Left renal pelvis (tissue), 4 donors: ENCODE results near the gene HS6ST1. TPM values are rescaled to one million over a fixed set of nuclear protein-coding genes. Genes with fewer than 3 reads are reported as not detected.

Experiments used
- DNase-seq, 4 donors: peaks; one replicate each; pipeline ENCODE4 v3.0.0-alpha.2; 2013; ENCODE audit warnings: low read depth in 4 of 4, low spot score in 3 of 4
- polyA plus RNA-seq, 4 donors: library from polyadenylated mRNA; unstranded; fragments of 120-200 nt; gene quantifications; one replicate each; pipeline ENCODE4 v1.2.1, GENCODE V29; 2013; ENCODE audit not compliant: insufficient read length in 4 of 4

HS6ST1 gene
- polyA plus RNA-seq, 4 donors: 51.6 to 108 (median 77.2) TPM

DNA sequence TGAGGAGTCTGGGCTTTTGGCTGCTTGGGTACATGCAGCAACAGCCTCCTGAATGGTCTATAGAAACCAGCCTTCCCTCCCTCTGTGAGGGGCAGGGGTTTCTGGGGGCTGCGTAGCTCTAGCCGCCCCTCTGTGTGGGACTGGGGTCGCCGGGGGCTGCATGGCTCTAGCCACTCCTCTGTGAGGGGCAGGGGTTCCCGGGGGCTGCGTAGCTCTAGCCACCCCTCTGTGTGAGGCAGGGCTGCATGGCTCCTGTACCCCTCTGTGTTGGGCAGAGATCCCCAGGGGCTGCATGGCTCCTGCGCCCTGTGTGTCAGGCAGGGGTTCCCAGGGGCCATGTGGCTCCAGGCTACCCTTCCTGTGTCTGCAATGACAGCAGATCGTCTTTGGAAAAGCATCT, 17.6 kb downstream of the HS6ST1 start:
- DNase-seq: no peak

DNA sequence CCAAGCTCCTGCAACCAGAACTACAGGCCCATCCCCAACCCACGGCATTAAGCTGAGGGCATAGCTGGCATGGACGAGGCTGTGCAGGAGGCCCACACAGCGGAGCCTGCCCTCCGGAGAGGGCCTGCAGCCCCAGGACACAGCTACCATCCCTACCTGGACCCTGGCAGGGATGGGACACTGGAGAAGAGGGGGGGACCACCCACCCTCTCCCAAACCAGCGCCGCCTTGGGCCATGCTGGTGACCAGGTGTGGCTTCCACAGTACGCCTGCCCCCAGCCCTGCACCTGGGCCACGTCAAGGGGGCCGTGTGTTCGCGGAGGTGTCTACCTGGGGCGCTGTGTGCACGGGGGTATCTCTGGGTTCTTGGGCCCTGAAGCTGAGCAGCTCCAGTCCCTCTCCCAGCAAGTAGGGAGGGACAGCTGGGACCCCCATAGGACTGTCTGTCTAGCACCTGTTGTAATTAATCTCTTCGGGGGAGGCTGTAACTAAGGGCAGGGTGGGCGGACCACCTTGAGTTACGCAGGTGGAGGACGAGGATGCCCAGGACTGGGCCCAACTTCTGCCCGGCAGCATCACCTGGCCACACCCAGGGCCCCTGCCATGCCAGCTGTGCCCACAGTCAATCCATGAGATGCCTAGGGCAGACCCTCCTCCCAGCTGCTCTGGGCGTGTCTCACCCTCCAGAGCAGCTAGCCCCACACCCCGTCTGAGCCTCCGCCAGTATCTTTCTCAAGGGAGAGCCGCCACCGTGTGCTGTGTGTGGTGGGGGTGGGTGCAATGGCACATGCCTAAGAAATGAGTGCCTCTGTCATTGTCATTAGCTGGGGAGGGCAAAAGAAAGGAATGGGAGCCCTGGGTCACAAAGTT, 18.3 kb downstream of the HS6ST1 start:
- DNase-seq: no peak

DNA sequence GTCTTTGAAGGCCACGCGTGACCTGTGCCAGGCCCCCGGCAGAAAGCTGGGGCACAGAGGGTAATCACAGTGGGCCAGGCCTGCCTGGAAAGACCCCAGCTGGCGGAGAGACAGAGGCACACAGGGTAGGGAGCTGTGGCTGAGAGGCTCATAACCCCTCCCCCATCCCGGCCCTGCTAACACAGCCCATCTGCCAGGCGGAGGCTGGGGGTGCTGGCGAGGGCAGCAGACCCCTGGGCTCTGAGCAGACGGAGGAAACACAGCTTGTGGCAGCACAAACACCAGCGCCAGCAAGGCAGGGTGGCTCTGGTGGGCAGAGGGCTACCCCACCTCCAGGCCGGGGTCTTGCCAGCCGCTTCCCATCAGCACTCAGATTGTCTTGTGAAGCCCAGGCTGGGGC, 19.0 kb downstream of the HS6ST1 start:
- no peak for DNase-seq

DNA sequence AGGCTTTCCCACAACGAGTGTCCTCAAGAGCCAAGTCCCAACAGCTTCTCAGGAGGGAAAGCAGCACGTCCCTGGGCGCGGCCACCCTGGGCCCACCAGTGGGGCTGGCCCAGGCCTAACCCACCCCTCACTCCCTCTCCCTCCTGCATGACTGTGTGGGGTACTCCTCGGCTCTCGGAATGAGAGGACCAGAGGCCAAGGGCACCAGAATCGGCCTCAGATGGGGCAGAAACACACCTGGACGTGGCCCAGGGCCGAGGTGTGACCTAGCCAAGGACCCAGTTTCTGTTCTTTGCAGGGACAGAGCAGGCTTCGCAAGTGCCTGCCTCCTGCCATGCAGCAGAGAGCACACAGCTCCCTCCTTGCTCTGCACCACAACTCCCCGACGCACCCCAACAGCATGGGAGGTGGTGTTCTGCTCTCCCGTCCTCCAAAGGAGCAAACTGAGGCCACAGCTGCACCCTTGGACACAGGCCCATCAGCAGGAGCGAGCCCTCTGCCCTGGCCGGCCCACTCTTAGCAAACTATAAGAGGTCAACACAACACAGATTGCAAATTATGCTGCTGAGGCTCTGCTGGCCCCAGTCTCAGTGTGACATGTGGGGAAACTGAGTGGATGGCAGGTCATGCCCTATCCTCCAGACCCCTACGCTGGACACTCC, 19.7 kb downstream of the HS6ST1 start:
- no peak for DNase-seq

DNA sequence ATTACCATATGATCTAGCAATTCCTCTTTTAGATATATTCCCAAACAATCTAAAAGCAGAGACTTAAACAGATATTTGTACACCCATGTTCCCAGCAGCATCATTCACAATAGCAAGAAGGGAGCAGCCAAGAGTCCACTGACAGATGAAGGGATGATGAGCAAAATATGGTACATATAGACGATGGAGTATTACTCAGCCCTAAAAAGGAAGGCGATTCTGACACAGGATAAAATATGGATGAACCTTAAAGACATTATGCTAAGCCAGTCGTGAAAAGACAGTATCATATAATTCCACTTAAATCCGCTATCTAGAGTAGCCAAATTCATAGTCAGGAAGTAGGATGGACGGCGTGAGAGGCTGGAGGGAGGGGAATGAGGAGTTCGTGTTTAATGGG, 20.4 kb downstream of the HS6ST1 start:
- no peak for DNase-seq

DNA sequence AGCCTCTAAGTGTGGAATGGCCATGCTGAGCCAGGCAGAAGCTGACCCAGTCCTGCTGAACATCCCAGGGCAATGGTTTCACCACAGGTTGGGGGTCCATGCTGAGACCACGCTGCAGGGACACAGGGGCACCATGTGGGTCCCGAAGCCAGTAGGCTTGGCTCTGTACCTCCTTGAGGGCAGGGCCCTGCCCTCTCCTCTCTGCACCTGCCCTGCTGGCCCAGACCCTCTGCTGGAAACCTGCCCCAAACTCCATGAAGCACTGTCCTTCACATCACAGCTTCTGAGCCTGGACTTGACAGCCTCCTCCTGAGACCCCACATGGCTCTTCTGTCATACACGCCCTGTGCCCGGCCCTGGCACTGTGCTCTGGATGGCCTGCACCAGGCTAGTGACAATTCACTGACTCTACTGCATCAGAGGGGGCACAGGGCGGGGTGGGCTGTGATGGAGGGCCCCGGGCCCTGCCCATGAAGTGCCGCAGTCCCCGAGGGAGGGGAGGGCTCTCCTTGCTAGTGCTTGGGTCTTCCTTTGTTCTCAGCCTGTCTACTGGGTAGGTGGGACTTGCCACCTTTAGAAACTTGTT, 24.7 kb downstream of the HS6ST1 start:
- no peak for DNase-seq

DNA sequence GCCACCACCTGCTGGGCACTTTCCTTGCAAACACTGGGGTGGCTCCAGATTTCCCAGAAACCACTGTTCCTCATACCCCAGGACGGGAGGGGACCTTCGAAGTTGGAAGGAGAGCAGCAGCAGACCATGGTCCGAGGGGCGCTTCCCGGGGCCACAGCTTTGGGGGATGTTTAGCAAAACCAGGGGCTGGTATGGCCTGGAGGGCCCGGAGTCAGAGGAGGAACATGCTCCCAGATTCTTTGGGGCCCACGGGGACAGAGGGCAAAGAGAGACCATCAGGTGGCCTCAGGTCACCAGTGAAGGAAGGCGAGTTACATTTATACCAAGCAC, 25.3 kb downstream of the HS6ST1 start:
- no peak for DNase-seq

DNA sequence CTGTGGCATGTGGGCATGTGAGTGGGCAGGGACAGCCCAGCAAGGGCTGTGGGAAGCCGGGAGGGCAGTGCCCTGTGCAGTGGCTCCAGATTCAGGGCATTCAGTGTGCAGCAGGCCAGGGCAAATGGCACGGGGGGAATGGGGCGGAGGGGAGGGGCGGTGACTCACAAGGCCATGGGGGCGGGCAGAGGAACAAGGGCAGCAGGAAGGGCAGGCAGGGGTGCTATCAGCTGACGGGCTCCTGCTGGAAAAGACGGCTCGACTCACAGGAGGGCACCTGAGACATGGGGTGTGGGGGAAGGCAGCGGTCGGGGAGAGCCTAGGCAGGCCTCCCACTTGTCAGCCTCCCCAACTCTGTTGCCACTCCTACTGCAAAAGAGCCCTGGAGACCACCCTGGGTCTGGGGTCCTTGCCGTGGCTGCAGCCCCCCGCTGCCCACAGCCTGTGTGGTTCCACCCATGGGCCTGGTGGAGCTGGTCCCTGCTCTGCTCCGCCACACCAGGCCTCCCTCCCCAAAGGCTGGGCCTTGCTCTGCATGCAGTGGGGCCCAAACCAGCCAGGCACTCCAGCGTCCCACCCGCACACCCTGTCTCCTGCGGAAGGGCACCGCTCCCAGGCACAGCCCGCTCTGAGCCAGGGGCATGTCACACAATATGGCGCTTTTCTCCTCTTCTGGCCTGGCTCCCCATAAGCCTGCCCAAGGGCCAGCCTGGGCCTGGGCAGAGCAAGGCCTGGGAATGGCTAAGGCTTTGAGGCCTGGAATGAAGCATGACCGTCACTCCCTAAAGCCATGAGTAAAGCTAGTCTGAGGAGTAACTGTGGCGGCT, 25.9 kb downstream of the HS6ST1 start:
- DNase-seq: no peak

DNA sequence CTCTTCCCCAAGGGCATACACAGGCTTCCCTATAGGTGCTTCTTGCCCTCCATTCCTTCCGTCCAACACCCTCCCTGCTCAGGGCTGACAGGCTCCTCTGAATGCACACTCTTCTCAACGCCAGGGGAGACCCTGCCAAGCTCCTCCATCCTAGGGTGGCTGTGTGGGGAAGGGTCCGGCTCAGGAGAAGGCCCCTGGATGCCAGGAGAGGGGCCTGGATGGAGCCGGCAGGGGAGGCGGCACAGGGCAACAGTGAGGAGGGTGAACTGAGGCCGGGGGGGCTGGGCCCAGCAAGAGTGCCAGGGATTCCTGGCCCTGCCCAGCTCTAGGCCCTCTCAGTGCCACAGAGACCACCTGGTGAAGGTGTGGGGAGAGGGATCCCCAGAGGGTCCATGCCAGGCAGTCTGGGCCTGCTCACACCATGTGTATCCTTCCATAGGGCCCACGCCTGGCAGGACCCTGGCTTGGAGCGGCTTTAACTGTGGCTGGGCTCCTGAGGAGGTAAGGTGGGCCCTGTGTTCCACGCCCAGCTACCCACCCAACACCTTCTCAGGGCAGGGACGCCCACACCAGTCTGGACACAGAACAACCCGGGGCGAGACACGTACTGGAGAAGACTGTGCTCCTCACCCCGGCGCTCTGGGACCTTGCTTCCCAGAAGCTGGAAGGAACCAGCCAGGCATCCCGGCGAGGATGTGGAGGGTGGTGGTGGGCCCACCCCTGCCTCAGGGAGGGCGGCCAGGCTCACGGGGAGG, 26.6 kb downstream of the HS6ST1 start:
- no peak for DNase-seq

DNA sequence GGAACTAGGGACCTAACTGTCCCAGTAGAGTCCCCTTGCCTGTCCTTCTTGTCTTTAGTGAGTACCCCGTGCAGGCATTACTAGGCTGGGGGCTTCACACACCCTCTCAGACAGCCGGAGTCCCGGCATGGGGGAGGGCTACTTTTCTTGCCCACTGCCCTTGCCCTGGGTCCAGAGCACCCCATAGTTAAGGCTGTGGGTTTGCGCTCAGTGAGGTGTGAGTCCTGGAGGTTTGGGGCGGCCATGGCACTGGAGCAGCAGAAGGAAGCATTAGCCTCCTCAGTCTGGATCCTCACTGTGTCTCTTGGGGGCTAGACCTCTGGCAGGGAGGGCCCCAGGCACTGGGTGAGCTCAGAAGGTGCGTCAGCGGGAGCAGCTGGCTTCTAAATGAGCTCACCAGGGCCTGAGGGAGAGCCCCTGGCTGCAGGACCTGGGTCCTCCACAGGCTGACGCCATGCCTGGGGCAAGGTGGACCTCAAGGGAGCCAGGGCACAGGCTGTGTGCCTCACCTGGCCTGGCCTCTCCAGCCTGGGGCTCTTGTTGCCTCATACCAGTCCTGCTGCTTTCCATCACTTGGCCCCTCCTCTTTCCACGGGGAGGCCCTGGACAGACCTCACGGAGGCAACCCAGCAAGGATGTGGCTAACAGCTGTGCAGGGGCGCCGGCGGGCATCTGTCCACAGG, 27.4 kb downstream of the HS6ST1 start:
- no peak for DNase-seq

DNA sequence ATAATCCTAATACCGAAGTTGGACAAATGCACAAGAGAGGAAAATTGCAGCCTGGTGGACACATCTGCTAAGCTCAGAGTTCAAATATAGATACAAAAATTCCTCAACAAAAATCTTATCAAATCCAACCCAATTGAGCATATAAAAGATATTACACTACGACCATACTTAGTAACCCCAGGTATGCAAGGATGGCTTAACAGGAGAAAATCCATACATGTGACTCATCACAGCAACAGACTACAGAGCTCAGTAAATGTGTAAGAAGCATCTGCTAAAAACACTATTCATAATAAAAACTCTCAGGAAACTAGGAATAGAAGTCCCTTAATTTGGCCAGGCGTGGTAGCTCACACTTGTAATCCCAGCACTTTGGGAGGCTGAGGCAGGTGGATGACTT, 28.3 kb downstream of the HS6ST1 start:
- no peak for DNase-seq

DNA sequence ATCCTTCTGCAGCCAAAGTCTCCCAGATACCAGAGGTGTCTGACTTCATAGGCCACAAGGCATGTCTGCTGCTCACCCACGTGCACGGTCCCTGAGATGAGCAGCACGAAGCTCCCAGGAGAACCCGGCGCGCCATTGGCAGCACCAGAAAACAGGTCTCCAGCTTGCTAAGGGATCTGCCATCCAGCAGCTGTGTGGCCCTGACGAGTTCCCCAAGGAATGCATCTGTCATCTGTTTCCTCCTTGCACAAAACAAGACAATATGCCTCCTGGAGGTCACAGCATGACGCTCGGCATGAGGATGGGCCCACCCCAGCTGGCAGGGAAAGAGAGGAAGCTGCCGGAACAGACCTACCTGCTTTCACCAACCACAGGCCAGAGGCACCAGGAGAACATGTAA, 29.2 kb downstream of the HS6ST1 start:
- no peak for DNase-seq

DNA sequence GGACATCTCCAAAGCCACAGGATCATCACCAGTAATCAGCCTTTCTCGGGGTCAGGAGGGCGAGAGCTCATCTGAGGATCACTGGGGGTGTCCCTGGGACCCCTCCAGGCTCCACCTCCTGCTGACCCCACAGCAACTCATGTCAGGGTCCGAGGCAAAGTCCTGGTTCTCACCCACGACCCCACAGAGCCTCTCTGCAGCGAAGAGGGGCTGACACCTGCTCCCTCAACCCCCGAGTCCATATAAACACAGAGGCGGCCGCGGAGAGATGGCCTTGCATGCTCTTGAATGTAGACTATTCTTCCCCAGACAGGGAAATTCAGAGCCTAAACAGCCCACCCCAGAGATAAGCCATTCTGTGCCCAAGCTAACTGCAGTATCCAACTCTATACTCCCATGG, 29.9 kb downstream of the HS6ST1 start:
- DNase-seq: no peak

DNA sequence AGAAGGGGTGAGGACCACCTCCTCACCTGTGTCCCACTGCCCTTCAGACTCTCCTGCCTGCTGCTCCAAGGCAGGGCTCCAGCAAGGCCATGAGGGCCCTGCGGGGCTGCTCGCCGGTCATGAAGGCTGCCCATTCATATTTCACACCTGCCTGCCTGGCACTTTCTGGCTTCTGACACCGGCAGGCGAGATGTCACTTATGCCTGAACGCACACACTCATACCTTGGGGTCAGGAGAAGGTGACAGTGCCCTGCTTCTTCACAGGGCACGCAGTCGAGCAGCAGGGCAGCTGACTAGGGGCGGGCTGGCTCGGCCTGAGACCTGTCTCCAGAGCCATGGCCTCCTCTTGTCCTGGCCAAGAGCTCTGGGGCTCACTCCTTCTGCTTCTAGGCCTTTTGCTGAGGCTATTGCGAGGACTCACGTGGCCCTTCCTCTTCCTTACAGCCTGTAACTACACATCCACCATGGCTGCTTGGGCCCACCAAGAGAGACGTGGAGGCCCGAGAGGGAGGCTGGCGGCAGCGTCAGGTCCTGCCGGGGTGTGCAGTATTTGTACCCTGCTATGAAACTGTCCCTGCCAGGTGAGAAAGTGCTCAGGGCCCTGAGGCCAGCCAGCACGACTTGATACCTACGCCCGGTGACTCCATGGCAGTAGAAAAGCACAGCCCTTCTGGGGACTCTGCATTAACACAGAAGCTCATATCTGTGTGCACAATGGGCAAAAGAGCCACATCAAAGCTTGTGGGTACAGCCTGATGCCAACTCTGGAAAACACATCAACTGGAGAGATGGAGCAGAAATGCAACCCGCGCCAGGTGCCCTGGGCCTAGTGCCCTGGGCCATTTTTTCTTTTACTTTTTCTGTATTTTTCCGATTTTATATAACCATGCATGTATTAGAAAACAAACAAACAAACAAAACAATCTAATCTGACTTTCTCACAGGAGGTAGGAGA, 30.6 kb downstream of the HS6ST1 start:
- no peak for DNase-seq

DNA sequence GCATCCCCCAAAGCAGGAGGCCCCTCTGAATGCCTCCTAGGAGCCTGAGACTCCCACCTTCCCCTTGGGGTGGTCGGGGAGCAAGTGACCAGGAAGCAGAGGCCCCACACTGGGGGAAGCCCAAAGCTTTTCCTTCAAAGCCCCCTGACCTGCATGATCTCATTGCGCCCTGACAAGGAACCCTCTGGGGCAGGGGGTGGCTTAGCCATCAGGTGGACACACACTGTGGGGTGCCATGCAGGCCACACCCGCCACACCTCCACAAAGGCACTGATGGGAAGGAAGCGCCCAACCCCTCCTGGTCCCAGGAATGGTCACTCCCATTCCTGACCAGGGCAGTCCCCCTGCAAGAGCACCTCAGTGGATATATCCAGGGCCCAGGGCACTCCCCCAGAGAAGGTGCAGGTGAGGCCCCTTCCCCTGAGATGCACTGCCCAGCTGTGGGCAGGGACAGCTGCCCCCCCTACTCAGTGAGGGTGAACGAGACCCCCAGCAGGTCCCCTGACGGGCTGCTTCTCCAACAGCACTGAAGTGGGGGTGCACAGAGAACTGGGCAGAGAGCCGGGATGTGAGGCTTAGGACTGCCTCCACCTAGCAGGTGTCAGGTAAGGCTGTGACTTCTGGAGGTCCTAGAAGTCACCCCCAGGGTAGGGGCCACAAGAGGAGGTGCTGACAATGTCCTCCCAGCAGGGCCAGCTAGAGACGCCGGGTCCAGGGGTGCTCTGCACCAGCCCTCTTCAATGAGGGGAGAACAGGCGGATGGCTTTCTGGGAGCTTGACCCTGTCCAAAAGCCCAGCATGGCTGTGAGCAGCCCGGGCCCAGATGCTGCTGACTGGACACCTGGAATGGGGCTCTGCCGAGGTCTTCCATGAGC, 31.5 kb downstream of the HS6ST1 start:
- no peak for DNase-seq

DNA sequence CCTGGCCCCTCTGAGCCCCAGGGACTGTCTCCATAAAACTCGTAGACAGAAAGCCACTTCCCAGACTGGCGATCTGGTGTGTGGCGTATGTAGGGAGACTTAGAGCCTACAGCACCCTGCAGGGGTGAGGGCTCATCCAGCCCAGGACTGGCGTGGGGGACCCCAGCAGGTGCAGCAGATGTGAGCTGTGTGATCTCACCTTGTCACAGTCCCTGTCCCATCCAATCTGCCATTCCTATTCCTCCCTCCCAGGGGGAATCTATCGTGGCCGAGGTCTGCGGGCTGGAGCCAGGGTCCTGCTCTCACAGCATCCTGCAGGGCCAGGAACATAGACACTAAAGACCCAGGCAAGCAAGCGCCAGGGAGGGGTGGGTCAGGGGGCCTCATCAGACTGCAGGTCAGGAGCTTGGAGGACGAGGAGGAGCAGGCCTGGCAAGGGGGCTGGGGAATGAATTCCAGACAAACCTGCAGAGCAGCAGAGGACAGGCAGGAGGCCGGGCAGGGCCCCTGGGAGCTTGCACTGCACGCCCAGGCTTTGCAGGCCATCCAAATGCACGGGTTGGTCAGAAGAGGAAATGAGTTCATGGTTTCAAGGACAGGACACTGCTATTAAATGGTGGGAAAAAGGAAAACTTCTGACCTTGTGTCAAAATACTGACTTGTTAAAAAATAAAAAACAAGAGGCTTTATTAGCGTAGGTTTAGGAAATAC, 32.5 kb downstream of the HS6ST1 start:
- DNase-seq: no peak

DNA sequence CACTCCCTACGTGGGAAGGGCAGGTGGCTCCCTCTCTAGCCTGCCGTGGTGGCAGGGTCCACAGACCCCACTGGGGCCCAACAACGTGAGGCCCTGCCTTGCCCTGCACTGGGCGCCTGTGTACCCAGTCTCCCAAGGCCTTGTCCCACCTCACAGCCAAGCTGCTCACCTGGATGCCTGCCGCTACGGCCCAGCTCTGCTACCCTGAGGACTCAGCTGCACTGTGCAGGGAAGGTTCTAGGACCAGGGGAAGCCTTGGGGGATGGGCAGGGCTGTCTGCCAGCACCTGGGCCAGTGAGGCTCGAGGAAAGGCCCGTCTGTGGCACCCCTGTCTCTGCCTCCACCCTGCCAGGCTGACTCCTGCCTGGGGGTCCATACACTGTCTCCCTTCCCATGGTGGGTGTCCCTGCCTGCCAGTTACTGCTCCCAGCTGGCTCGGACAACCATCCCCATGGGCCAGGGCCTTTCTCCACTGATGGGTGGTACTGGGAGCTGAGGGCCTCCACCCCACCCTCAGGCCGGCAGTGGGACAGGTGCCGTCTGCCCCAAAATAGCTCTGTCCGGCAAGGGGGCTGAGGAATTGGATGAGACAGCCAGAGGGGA, 33.2 kb downstream of the HS6ST1 start:
- DNase-seq: no peak
